HEK293 (cell line): Measurements from ENCODE around the gene ENGASE.

Experiments used
- CTCF ChIA-PET: fragments of 350-600 bp; formaldehyde crosslinking; extraction: SDS; loops from one replicate; lab custom pipeline; 2021; ENCODE audit warnings: antibody characterized with exemption; lab: Yijun Ruan, JAX
- POLR2A ChIA-PET: fragments of 300-600 bp; formaldehyde crosslinking; extraction: SDS; loops from one replicate; lab custom pipeline; 2020; ENCODE audit warnings: antibody characterized with exemption, inconsistent platforms; lab: Yijun Ruan, JAX
- H3K27ac ChIP-seq: fragments of 200-500 bp; sonication (Bioruptor generic); 2 replicates; pipeline ENCODE4 v1.5.1; 2014; ENCODE audit warnings: low read depth, low read length, control low read depth, inconsistent platforms; ENCODE audit errors: extremely low read depth
- H3K36me3 ChIP-seq, 2 experiments: fragments of 200-500 bp in 1 of 2; sonication (Bioruptor generic) in 1 of 2; 1 replicate in 1 of 2; 2 replicates in 1 of 2; pipeline ENCODE4 v1.5.1; 2014 to 2017; ENCODE audit warnings: inconsistent platforms in 2 of 2, low read length in 2 of 2; ENCODE audit not compliant: control insufficient read depth in 2 of 2, insufficient read depth in 1 of 2
- H3K4me1 ChIP-seq: fragments of 200-500 bp; sonication (Bioruptor generic); 2 replicates; pipeline ENCODE4 v1.5.1; 2014; ENCODE audit warnings: mild to moderate bottlenecking, low read length, inconsistent platforms; ENCODE audit not compliant: control insufficient read depth, insufficient read depth
- H3K4me3 ChIP-seq: 2 replicates; pipeline ENCODE4 v1.5.1; 2011; ENCODE audit warnings: low read depth, mild to moderate bottlenecking, control low read depth, low read length, moderate library complexity
- H3K9me3 ChIP-seq: fragments of 200-500 bp; sonication (Bioruptor generic); 2 replicates; pipeline ENCODE4 v1.5.1; 2014; ENCODE audit warnings: low read depth, low read length, inconsistent platforms; ENCODE audit not compliant: control insufficient read depth, insufficient read depth
- BCL11B ChIP-seq: fragments of 450-650 bp; formaldehyde crosslinking; IDR thresholded peaks from 2 replicates; pipeline ENCODE4 v1.5.1; 2016; ENCODE audit warnings: low read depth, missing biosample characterization, missing genetic modification characterization
- HOXD13 ChIP-seq: sonication (generic); formaldehyde crosslinking; IDR thresholded peaks from 2 replicates; pipeline ENCODE4 v1.8.0; 2022; ENCODE audit warnings: missing genetic modification reagents, borderline replicate concordance
- KLF10 ChIP-seq: fragments of 450-650 bp; IDR thresholded peaks from 2 replicates; pipeline ENCODE4 v1.5.1; 2018; ENCODE audit warnings: missing biosample characterization, mild to moderate bottlenecking, missing genetic modification characterization
- MYNN ChIP-seq: fragments of 450-650 bp; formaldehyde crosslinking; IDR thresholded peaks from 2 replicates; pipeline ENCODE4 v1.5.1; 2016; ENCODE audit warnings: missing biosample characterization, missing genetic modification characterization, borderline replicate concordance
- PRDM4 ChIP-seq: fragments of 450-650 bp; formaldehyde crosslinking; IDR thresholded peaks from 2 replicates; pipeline ENCODE4 v1.5.1; 2017; ENCODE audit warnings: missing biosample characterization, missing genetic modification characterization
- SALL2 ChIP-seq: fragments of 450-650 bp; formaldehyde crosslinking; IDR thresholded peaks from 2 replicates; pipeline ENCODE4 v1.5.0; 2017; ENCODE audit warnings: missing biosample characterization, mild to moderate bottlenecking, missing genetic modification characterization, borderline replicate concordance
- TRIM28 ChIP-seq: IDR thresholded peaks from 2 replicates; pipeline ENCODE4 v1.6.1; 2011; ENCODE audit warnings: low read length, control low read depth, borderline replicate concordance
- YY1 ChIP-seq: fragments of 450-650 bp; formaldehyde crosslinking; IDR thresholded peaks from 2 replicates; pipeline ENCODE4 v1.5.1; 2018; ENCODE audit warnings: missing biosample characterization, missing genetic modification characterization
- ZFP41 ChIP-seq: fragments of 450-650 bp; formaldehyde crosslinking; IDR thresholded peaks from 2 replicates; pipeline ENCODE4 v1.5.1; 2016; ENCODE audit warnings: missing biosample characterization, missing genetic modification characterization, borderline replicate concordance
- ZNF121 ChIP-seq: fragments of 450-650 bp; formaldehyde crosslinking; IDR thresholded peaks from 2 replicates; pipeline ENCODE4 v1.5.1; 2016; ENCODE audit warnings: missing biosample characterization, missing genetic modification characterization
- ZNF133 ChIP-seq: fragments of 450-650 bp; formaldehyde crosslinking; IDR thresholded peaks from 2 replicates; pipeline ENCODE4 v1.5.1; 2016; ENCODE audit warnings: missing biosample characterization, missing genetic modification characterization
- ZNF140 ChIP-seq: fragments of 450-650 bp; formaldehyde crosslinking; IDR thresholded peaks from 2 replicates; pipeline ENCODE4 v1.5.1; 2016; ENCODE audit warnings: missing biosample characterization, missing genetic modification characterization
- ZNF184 ChIP-seq: fragments of 450-650 bp; IDR thresholded peaks from 2 replicates; pipeline ENCODE4 v1.5.1; 2018; ENCODE audit warnings: missing biosample characterization, mild to moderate bottlenecking, missing genetic modification characterization
- ZNF202 ChIP-seq: fragments of 450-650 bp; formaldehyde crosslinking; IDR thresholded peaks from 2 replicates; pipeline ENCODE4 v1.5.1; 2016; ENCODE audit warnings: missing biosample characterization, missing genetic modification characterization, borderline replicate concordance
- ZNF274 ChIP-seq, 2 experiments: fragments of 200-500 bp in 1 of 2; fragments of 450-650 bp in 1 of 2; sonication (Bioruptor generic) in 1 of 2; formaldehyde crosslinking in 1 of 2; IDR thresholded peaks; 2 replicates each; pipeline versions ENCODE4 v1.5.1 to v1.6.1; 2014 to 2016; ENCODE audit warnings: borderline replicate concordance in 1 of 2, inconsistent platforms in 1 of 2, low read length in 1 of 2, missing biosample characterization in 1 of 2, missing genetic modification characterization in 1 of 2
- ZNF335 ChIP-seq: fragments of 450-650 bp; formaldehyde crosslinking; conservative IDR thresholded peaks from 2 replicates; pipeline ENCODE4 v1.5.1; 2016; ENCODE audit warnings: missing biosample characterization, missing genetic modification characterization
- ZNF362 ChIP-seq: fragments of 450-650 bp; formaldehyde crosslinking; IDR thresholded peaks from 2 replicates; pipeline ENCODE4 v1.5.1; 2016; ENCODE audit warnings: missing biosample characterization, missing genetic modification characterization
- ZNF391 ChIP-seq: fragments of 450-650 bp; formaldehyde crosslinking; IDR thresholded peaks from 2 replicates; pipeline ENCODE4 v1.5.1; 2016; ENCODE audit warnings: low read depth, missing biosample characterization, missing genetic modification characterization, borderline replicate concordance
- ZNF426 ChIP-seq: fragments of 450-650 bp; formaldehyde crosslinking; IDR thresholded peaks from 2 replicates; pipeline ENCODE4 v1.5.1; 2017; ENCODE audit warnings: missing biosample characterization, missing genetic modification characterization, mild to moderate bottlenecking, inconsistent platforms, moderate library complexity
- ZNF555 ChIP-seq: fragments of 450-650 bp; formaldehyde crosslinking; conservative IDR thresholded peaks from 2 replicates; pipeline ENCODE4 v1.5.1; 2017; ENCODE audit warnings: missing biosample characterization, mild to moderate bottlenecking, missing genetic modification characterization, inconsistent platforms
- ZNF580 ChIP-seq: fragments of 450-650 bp; formaldehyde crosslinking; IDR thresholded peaks from 2 replicates; pipeline ENCODE4 v1.5.1; 2016; ENCODE audit warnings: missing biosample characterization, missing genetic modification characterization
- ZNF624 ChIP-seq: fragments of 450-650 bp; formaldehyde crosslinking; IDR thresholded peaks from 2 replicates; pipeline ENCODE4 v1.5.1; 2017; ENCODE audit warnings: missing biosample characterization, missing genetic modification characterization
- ZNF626 ChIP-seq: fragments of 450-650 bp; sonication (Bioruptor Pico); formaldehyde crosslinking; IDR thresholded peaks from 2 replicates; pipeline ENCODE4 v1.5.1; 2018; ENCODE audit warnings: missing biosample characterization, missing genetic modification characterization, inconsistent platforms
- ZNF639 ChIP-seq: fragments of 450-650 bp; formaldehyde crosslinking; IDR thresholded peaks from 2 replicates; pipeline ENCODE4 v1.5.1; 2016; ENCODE audit warnings: missing biosample characterization, missing genetic modification characterization

ENGASE gene

GRCh38 chr17:79038545-79039135, 36.0 kb upstream of the ENGASE start:
- no peak overlapping the region for H3K4me3 ChIP-seq
- H3K9me3 ChIP-seq: no peaks in the 10 kb centered on the region
- H3K36me3 ChIP-seq: no peaks in the 10 kb centered on the region
- TF ChIP-seq ZNF362 (tag by site-specific recombination) (no peak), ZNF133 (tag by site-specific recombination) (no peak), ZNF626 (tag by site-specific recombination) (no peak), ZNF391 (tag by site-specific recombination) (no peak), BCL11B (no peak), SALL2 (tag by site-specific recombination) (no peak), ZNF624 (tag by site-specific recombination) (no peak), ZNF202 (tag by site-specific recombination) (no peak)
- POLR2A ChIA-PET: no interaction called here
- CTCF ChIA-PET: interaction anchor here (4.7 to 7.5 kb wide), 3 partner anchors 6 to 18 kb away, joined by 48 to 119 read pairs (median 67); no protein-coding TSS in a partner anchor
- H3K27ac ChIP-seq: no peak overlapping the region
- peaks cover 8% of the 10 kb centered on the region; the same call in 1 of the 2 replicates for H3K4me1 ChIP-seq

GRCh38 chr17:79039171-79039570, 35.5 kb upstream of the ENGASE start:
- TF ChIP-seq HOXD13 (CRISPR knock-in tag) (no peak), ZNF274 (IDR thresholded peaks at IDR 0.05; ENCODE audit: low read length) (no peak), ZNF274 (tag by site-specific recombination; IDR thresholded peaks at IDR 0.05; ENCODE audit: borderline replicate concordance) (no peak), ZNF184 (tag by site-specific recombination) (no peak), PRDM4 (no peak), ZNF580 (tag by site-specific recombination) (no peak)
- no peaks in the 10 kb centered on the region for H3K36me3 ChIP-seq
- H3K27ac ChIP-seq: no peak overlapping the region
- ChIA-PET POLR2A (no interaction called here), CTCF (interaction anchor here (0.6 to 7.5 kb wide), 4 partner anchors 12 to 46 kb away, joined by 3 to 119 read pairs (median 38); no protein-coding TSS in a partner anchor)
- peaks cover 4% of the 10 kb centered on the region; the same call in 1 of the 2 replicates for H3K4me1 ChIP-seq
- no peaks in the 10 kb centered on the region for H3K9me3 ChIP-seq
- no peak overlapping the region for H3K4me3 ChIP-seq

GRCh38 chr17:79039886-79040285, 34.7 kb upstream of the ENGASE start:
- Histone ChIP-seq H3K9me3 (no peaks in the 10 kb centered on the region), H3K27ac (no peak overlapping the region), H3K36me3 (no peaks in the 10 kb centered on the region), H3K4me1 (no peaks in the 10 kb centered on the region), H3K4me3 (no peak overlapping the region)
- ChIA-PET CTCF (interaction anchor here (0.7 to 7.5 kb wide), 6 partner anchors 12 to 542 kb away, joined by 3 to 119 read pairs (median 8); no protein-coding TSS in a partner anchor), POLR2A (no interaction called here)
- TF ChIP-seq YY1 (no peak), ZNF426 (tag by site-specific recombination) (no peak), TRIM28 (no peak), ZNF121 (tag by site-specific recombination) (no peak), ZNF555 (no peak), ZNF335 (no peak), ZFP41 (tag by site-specific recombination) (no peak), ZNF140 (no peak), MYNN (no peak), KLF10 (no peak), ZNF639 (tag by site-specific recombination) (no peak)
